Activated B cell treated with CpG ODN at 0.5 μM for 24 hours (primary cell): Measurements from ENCODE around the gene GALR2. TPM values are rescaled to one million over a fixed set of nuclear protein-coding genes. Genes with fewer than 3 reads are reported as not detected.

ENCODE experiments used
- ATAC-seq: fragments of 200-7000 bp; cut with Tn5 transposase; one replicate; pipeline ENCODE4 v1.10.0; 2021; ENCODE audit warnings: low read depth, mild to moderate bottlenecking, moderate library complexity
- CTCF ChIA-PET: fragments of 350-600 bp; sonication (Branson Sonifier 250); formaldehyde crosslinking; loops from one replicate; lab custom pipeline; 2021; ENCODE audit warnings: antibody characterized with exemption; lab: Charles Lee
- POLR2A ChIA-PET: fragments of 350-600 bp; sonication (Branson Sonifier 250); formaldehyde crosslinking; loops from one replicate; lab custom pipeline; 2021; ENCODE audit warnings: antibody characterized with exemption; lab: Charles Lee
- DNase-seq: peaks from one replicate; pipeline ENCODE4 v3.0.0; 2022
- H3K27ac Mint-ChIP-seq: one replicate; pipeline ENCODE4 v1.8.0; 2020; ENCODE audit warnings: mixed read lengths
- H3K27me3 Mint-ChIP-seq: one replicate; pipeline ENCODE4 v1.8.0; 2021; ENCODE audit warnings: mixed read lengths
- H3K36me3 Mint-ChIP-seq: one replicate; pipeline ENCODE4 v1.8.0; 2021; ENCODE audit warnings: low read depth, mixed read lengths
- H3K4me1 Mint-ChIP-seq: one replicate; pipeline ENCODE4 v1.8.0; 2021; ENCODE audit warnings: mixed read lengths
- H3K4me3 Mint-ChIP-seq: one replicate; pipeline ENCODE4 v1.8.0; 2020; ENCODE audit warnings: mild to moderate bottlenecking, mixed read lengths
- H3K9me3 Mint-ChIP-seq: one replicate; pipeline ENCODE4 v1.8.0; 2020; ENCODE audit warnings: mixed read lengths
- intact Hi-C: fragments of 100-400 bp; cut with micrococcal nuclease; formaldehyde crosslinking; loops from one replicate; pipeline ENCODE4 v1.15.1; 2024
- total RNA-seq: library from RNA; stranded (reverse); gene quantifications from 2 replicates; pipeline ENCODE4 v1.2.3, GENCODE V29; 2022
- TF ChIP-seq, protein P1 (sequence below): fragments of 200-600 bp; IDR thresholded peaks from one replicate; pipeline ENCODE4 v1.8.0; 2022; ENCODE audit warnings: antibody characterized with exemption, mild to moderate bottlenecking

The GALR2 gene, protein sequence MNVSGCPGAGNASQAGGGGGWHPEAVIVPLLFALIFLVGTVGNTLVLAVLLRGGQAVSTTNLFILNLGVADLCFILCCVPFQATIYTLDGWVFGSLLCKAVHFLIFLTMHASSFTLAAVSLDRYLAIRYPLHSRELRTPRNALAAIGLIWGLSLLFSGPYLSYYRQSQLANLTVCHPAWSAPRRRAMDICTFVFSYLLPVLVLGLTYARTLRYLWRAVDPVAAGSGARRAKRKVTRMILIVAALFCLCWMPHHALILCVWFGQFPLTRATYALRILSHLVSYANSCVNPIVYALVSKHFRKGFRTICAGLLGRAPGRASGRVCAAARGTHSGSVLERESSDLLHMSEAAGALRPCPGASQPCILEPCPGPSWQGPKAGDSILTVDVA
- total RNA-seq, result 0.18 and 0.32 TPM in 2 replicates

DNA sequence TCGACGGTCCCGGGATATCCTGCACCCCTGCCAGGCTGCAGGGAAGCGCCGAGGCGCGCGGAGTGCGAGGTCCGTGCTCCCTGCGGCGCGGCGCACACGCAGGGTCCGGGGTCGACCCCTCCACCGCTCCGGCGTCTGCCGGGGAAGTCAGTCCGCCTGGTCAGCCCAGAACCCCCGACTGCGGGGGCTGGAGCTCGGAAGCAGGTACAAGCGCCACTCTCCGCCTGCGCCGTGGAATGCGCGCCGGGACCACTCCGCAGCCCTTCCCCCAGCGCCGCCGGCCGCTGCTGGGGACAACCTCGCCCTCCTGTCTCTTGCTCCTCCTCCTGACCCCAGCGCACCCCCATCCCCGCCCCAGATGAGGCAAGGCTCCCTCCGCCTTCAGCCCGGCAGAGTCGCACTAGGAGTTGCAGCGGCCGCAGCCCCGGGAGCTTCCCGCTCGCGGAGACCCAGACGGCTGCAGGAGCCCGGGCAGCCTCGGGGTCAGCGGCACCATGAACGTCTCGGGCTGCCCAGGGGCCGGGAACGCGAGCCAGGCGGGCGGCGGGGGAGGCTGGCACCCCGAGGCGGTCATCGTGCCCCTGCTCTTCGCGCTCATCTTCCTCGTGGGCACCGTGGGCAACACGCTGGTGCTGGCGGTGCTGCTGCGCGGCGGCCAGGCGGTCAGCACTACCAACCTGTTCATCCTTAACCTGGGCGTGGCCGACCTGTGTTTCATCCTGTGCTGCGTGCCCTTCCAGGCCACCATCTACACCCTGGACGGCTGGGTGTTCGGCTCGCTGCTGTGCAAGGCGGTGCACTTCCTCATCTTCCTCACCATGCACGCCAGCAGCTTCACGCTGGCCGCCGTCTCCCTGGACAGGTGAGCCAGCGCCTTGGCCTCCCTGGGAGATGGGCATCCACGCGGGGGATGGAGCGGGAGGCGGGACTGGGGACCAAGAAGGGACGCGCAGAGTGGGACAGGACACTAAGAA, at the start of gene GALR2:
GALR2 (plus strand) TSS at position 392 of the 974 bp plus-strand sequence; CDS start at position 495, 103 bp downstream.
- DNase-seq (no peak), ATAC-seq (no peak)
- Mint-ChIP-seq H3K36me3 (peaks cover 8% of the 10 kb centered on the region), H3K4me1 (peaks cover 54% of the 10 kb centered on the region), H3K27ac (peak within 1 kb of the TSS; percentile 60), H3K9me3 (no peaks in the 10 kb centered on the region), H3K4me3 (peak within 1 kb of the TSS; percentile 78), H3K27me3 (peaks cover 36% of the 10 kb centered on the region)
- TF ChIP-seq, protein P1, sequence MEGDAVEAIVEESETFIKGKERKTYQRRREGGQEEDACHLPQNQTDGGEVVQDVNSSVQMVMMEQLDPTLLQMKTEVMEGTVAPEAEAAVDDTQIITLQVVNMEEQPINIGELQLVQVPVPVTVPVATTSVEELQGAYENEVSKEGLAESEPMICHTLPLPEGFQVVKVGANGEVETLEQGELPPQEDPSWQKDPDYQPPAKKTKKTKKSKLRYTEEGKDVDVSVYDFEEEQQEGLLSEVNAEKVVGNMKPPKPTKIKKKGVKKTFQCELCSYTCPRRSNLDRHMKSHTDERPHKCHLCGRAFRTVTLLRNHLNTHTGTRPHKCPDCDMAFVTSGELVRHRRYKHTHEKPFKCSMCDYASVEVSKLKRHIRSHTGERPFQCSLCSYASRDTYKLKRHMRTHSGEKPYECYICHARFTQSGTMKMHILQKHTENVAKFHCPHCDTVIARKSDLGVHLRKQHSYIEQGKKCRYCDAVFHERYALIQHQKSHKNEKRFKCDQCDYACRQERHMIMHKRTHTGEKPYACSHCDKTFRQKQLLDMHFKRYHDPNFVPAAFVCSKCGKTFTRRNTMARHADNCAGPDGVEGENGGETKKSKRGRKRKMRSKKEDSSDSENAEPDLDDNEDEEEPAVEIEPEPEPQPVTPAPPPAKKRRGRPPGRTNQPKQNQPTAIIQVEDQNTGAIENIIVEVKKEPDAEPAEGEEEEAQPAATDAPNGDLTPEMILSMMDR, result no peak
- CTCF ChIA-PET, result no interaction called here
- POLR2A ChIA-PET, result no interaction called here
- intact Hi-C loops, result loop anchor here (5.0 kb wide), 1 partner anchor 308 kb away; the partner anchor contains the start of gene SPHK1

DNA sequence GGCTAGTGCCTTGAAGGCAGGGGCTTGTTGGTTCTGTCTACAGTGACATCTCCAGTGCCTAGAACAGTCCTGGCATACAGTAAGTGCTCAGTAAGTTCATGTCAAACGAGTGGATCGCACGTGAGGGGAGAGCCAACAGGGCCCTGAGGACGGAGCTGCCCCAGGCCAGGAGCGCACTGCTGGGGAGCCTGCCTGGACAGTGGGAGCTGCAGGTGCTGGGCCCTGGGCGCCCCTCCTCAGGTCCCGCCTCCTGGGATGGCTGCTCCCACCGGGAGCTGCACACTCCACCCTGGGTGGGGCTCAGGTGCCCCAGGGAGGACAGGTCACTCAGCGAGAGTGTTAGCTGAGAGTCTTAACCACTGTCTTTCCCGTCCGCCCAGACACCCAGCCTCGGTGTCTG, 49.3 kb upstream of the GALR2 start:
- DNase-seq (no peak), ATAC-seq (no peak)
- intact Hi-C loops, result no loop called here
- Mint-ChIP-seq H3K9me3 (no peaks in the 10 kb centered on the region), H3K4me3 (no peak overlapping the region), H3K36me3 (no peaks in the 10 kb centered on the region), H3K4me1 (peaks cover 8% of the 10 kb centered on the region), H3K27me3 (no peaks in the 10 kb centered on the region), H3K27ac (no peak overlapping the region)
- TF ChIP-seq, protein P1, result no peak
- ChIA-PET CTCF (no interaction called here), POLR2A (no interaction called here)

DNA sequence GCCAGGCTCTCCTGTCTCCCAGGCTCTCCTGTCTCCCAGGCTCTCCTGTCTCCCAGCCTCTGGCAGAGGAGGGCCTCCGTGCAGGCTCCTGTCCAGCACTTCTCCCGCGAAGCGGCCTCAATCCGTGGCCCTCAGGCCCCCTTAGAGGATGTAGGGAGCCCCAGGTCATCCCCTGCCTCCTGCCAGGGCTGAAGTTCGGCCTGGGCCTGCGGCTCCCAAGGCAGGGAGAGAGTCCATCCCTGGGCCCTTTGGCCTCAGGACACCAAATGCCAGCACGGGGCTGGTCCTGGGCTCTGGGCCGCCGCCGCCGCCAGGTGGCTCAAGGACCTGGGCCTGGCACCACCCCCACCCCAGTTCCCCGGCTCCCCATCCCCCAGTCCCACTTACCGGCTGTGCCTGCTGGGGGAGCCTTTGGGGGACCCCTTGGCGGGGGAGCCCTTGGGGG, 47.8 kb upstream of the GALR2 start:
- Mint-ChIP-seq H3K36me3 (no peaks in the 10 kb centered on the region), H3K4me1 (peaks cover 8% of the 10 kb centered on the region), H3K27ac (no peak overlapping the region), H3K4me3 (no peak overlapping the region), H3K27me3 (no peaks in the 10 kb centered on the region), H3K9me3 (no peaks in the 10 kb centered on the region)
- POLR2A ChIA-PET, result no interaction called here
- TF ChIP-seq, protein P1, result no peak
- ATAC-seq, result no peak
- DNase-seq, result no peak
- intact Hi-C loops, result no loop called here
- CTCF ChIA-PET, result no interaction called here

DNA sequence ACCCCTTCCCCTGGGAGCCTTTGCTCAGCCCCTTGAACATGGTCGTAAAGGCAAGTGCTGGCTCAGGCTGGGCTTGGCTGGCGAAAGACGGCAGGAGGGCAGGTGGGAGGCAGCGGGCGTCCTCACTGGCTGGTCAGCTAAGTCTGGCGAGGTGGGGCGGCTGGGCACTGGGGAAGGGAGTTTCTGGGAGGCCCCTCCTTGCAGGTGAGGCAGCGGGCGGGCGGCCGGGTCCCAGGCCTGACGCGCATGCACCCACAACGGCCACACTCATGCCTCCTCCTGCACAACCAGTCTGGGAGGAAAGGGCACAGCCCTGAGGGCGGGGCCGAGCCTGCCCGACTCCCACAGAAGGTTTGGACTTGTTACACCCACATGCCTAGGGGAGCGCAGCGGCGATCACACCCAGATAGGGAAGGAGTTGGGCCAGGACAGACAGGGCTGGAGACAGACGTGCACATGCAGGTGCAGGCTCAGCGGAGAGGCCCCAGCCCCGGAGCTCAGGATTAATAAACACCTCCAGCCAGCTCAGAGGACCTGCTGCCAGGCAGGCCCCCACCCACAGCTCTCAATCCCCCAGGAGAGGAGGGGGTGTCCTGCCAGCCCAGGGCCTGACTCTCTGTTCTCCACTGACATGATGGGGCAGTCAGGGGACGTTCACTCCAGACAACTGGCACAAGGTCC, 47.3 kb upstream of the GALR2 start, which contains the start of gene EVPL:
EVPL (minus strand) TSS at position 148 of the 681 bp plus-strand sequence; CDS start at position 40, 108 bp downstream.
- ATAC-seq (no peak), DNase-seq (no peak)
- H3K27me3 Mint-ChIP-seq, result no peaks in the 10 kb centered on the region
- H3K36me3 Mint-ChIP-seq, result no peaks in the 10 kb centered on the region
- ChIA-PET POLR2A (interaction anchor here (0.7 kb wide), 1 partner anchor 11 kb away, joined by 10 read pairs; no protein-coding TSS in a partner anchor), CTCF (no interaction called here)
- H3K4me3 Mint-ChIP-seq, result no peak within 1 kb of the TSS
- H3K4me1 Mint-ChIP-seq, result peaks cover 8% of the 10 kb centered on the region
- H3K9me3 Mint-ChIP-seq, result no peaks in the 10 kb centered on the region
- intact Hi-C loops, result no loop called here
- TF ChIP-seq, protein P1, result no peak
- no peak within 1 kb of the TSS for H3K27ac Mint-ChIP-seq
